H1 (cell line): Measurements from ENCODE around the gene GMIP. TPM values are rescaled to one million over a fixed set of nuclear protein-coding genes. Genes with fewer than 3 reads are reported as not detected.

Experiments used
- CTCF ChIA-PET: fragments of 300-600 bp; sonication (Branson Sonifier 250); formaldehyde crosslinking; loops from one replicate; lab custom pipeline; 2021; ENCODE audit not compliant: partially characterized antibody; lab: Charles Lee
- POLR2A ChIA-PET: fragments of 300-600 bp; sonication (Branson Sonifier 250); formaldehyde crosslinking; loops from one replicate; lab custom pipeline; 2021; ENCODE audit warnings: inconsistent platforms; ENCODE audit not compliant: partially characterized antibody; lab: Charles Lee
- DNase-seq, 2 experiments: peaks; one replicate each; pipeline versions ENCODE4 v3.0.0 to v3.0.0-alpha.2; 2010 to 2022; ENCODE audit warnings: low spot score in 2 of 2, low read depth in 1 of 2, mixed read lengths in 1 of 2
- FAIRE-seq: peaks from 2 replicates; lab custom pipeline; 2011; peaks lifted over from hg19 to GRCh38; lab: Jason Lieb, UNC
- H2AFZ ChIP-seq: 2 replicates; pipeline ENCODE4 v1.8.1; 2012; ENCODE audit warnings: low read length, inconsistent platforms
- H2AK5ac ChIP-seq: 2 replicates; pipeline ENCODE4 v1.6.1; 2013; ENCODE audit warnings: low read depth, low read length
- H2BK120ac ChIP-seq: replicated peaks from 2 replicates; pipeline ENCODE3; 2013; ENCODE audit warnings: low read depth, low read length, inconsistent platforms
- H2BK12ac ChIP-seq: 2 replicates; pipeline ENCODE4 v1.6.1; 2013; ENCODE audit warnings: low read depth, low read length
- H2BK15ac ChIP-seq: 2 replicates; pipeline ENCODE4 v1.6.1; 2013; ENCODE audit warnings: low read length
- H2BK20ac ChIP-seq: 2 replicates; pipeline ENCODE4 v1.6.1; 2013; ENCODE audit warnings: low read length
- H2BK5ac ChIP-seq: 2 replicates; pipeline ENCODE4 v1.6.1; 2013; ENCODE audit warnings: low read depth, low read length
- H3K14ac ChIP-seq: 2 replicates; pipeline ENCODE4 v1.6.1; 2013; ENCODE audit warnings: inconsistent platforms; ENCODE audit not compliant: insufficient read length
- H3K18ac ChIP-seq: 2 replicates; pipeline ENCODE4 v1.6.1; 2013; ENCODE audit warnings: low read length; ENCODE audit errors: extremely low read depth
- H3K23ac ChIP-seq: 2 replicates; pipeline ENCODE4 v1.6.1; 2013; ENCODE audit warnings: inconsistent platforms; ENCODE audit not compliant: insufficient read length
- H3K23me2 ChIP-seq: 2 replicates; pipeline ENCODE4 v1.6.1; 2013; ENCODE audit warnings: low read depth, low read length
- H3K27ac ChIP-seq: 2 replicates; pipeline ENCODE4 v1.6.1; 2011; ENCODE audit warnings: low read depth, low read length, inconsistent platforms
- H3K27me3 ChIP-seq, 4 experiments: replicated peaks in 1 of 4; 1 replicate in 1 of 4; 2 replicates in 3 of 4; pipeline versions ENCODE4 v1.6.1 to v1.8.1; 2011 to 2013; ENCODE audit warnings: low read length in 3 of 4, mild to moderate bottlenecking in 3 of 4, inconsistent platforms in 2 of 4, mixed read lengths in 2 of 4, moderate library complexity in 1 of 4; ENCODE audit not compliant: control insufficient read depth in 3 of 4, insufficient read depth in 3 of 4; ENCODE audit errors: extremely low read depth in 1 of 4
- H3K36me3 ChIP-seq, 4 experiments: 2 replicates each; pipeline versions ENCODE4 v1.6.1 to v1.8.1; 2011 to 2013; ENCODE audit warnings: mild to moderate bottlenecking in 4 of 4, low read length in 3 of 4, moderate library complexity in 2 of 4, control low read depth in 1 of 4, inconsistent platforms in 1 of 4; ENCODE audit not compliant: insufficient read depth in 4 of 4, control insufficient read depth in 2 of 4
- H3K4ac ChIP-seq: replicated peaks from 2 replicates; pipeline ENCODE3; 2013; ENCODE audit warnings: low read length, low read depth, mixed read lengths, inconsistent platforms; ENCODE audit not compliant: insufficient read length
- H3K4me1 ChIP-seq, 4 experiments: replicated peaks in 1 of 4; 1 replicate in 1 of 4; 2 replicates in 3 of 4; pipeline versions ENCODE4 v1.6.1 to v1.8.1; 2011 to 2013; ENCODE audit warnings: low read length in 3 of 4, inconsistent platforms in 2 of 4, mixed read lengths in 1 of 4; ENCODE audit not compliant: insufficient read depth in 4 of 4, control insufficient read depth in 3 of 4
- H3K4me2 ChIP-seq, 2 experiments: 2 replicates each; pipeline versions ENCODE4 v1.6.1 to v1.8.1; 2011 to 2013; ENCODE audit warnings: low read depth in 2 of 2, low read length in 2 of 2, control low read depth in 1 of 2, inconsistent platforms in 1 of 2, mild to moderate bottlenecking in 1 of 2; ENCODE audit not compliant: insufficient read depth in 1 of 2
- H3K4me3 ChIP-seq, 4 experiments: fragments of 200-600, 300-600 bp in 1 of 4; sonication (generic), shearing (Covaris generic), sonication (Bioruptor Twin) in 1 of 4; 2 replicates each; pipeline versions ENCODE4 v1.5.1 to v1.8.1; 2011 to 2016; ENCODE audit warnings: low read length in 4 of 4, low read depth in 3 of 4, control low read depth in 2 of 4, inconsistent platforms in 2 of 4, mild to moderate bottlenecking in 2 of 4, mixed read lengths in 1 of 4, moderate library complexity in 1 of 4; ENCODE audit not compliant: insufficient read depth in 2 of 4; ENCODE audit errors: extremely low read depth in 1 of 4
- H3K56ac ChIP-seq: replicated peaks from 2 replicates; pipeline ENCODE3; 2013; ENCODE audit warnings: low read depth, mild to moderate bottlenecking, mixed read lengths, low read length, inconsistent platforms; ENCODE audit not compliant: insufficient read length
- H3K79me1 ChIP-seq: 2 replicates; pipeline ENCODE4 v1.6.1; 2013; ENCODE audit warnings: low read depth, low read length, control low read depth
- H3K79me2 ChIP-seq, 2 experiments: 2 replicates each; pipeline versions ENCODE4 v1.6.1 to v1.8.1; 2012 to 2013; ENCODE audit warnings: low read length in 2 of 2, mild to moderate bottlenecking in 2 of 2, inconsistent platforms in 1 of 2; ENCODE audit not compliant: insufficient read depth in 2 of 2, control insufficient read depth in 1 of 2
- H3K9ac ChIP-seq, 4 experiments: replicated peaks in 1 of 4; 1 replicate in 1 of 4; 2 replicates in 3 of 4; pipeline versions ENCODE4 v1.6.1 to v1.8.1; 2011 to 2013; ENCODE audit warnings: low read depth in 3 of 4, low read length in 3 of 4, control low read depth in 2 of 4, mild to moderate bottlenecking in 2 of 4, moderate library complexity in 2 of 4, inconsistent platforms in 1 of 4; ENCODE audit errors: extremely low read depth in 1 of 4
- H3K9me3 ChIP-seq, 2 experiments: 2 replicates each; pipeline versions ENCODE4 v1.6.1 to v1.8.1; 2012 to 2013; ENCODE audit warnings: mild to moderate bottlenecking in 2 of 2, moderate library complexity in 2 of 2, control low read depth in 1 of 2, inconsistent platforms in 1 of 2, low read depth in 1 of 2, low read length in 1 of 2, mixed read lengths in 1 of 2; ENCODE audit not compliant: insufficient read depth in 2 of 2
- H4K20me1 ChIP-seq, 2 experiments: replicated peaks in 1 of 2; 2 replicates each; pipeline versions ENCODE3 to v1.8.1; 2011 to 2013; ENCODE audit warnings: inconsistent platforms in 2 of 2, low read length in 2 of 2, mild to moderate bottlenecking in 1 of 2; ENCODE audit not compliant: insufficient read depth in 2 of 2, control insufficient read depth in 1 of 2
- H4K5ac ChIP-seq: 2 replicates; pipeline ENCODE4 v1.6.1; 2013; ENCODE audit warnings: low read length, low read depth, mixed read lengths, inconsistent platforms; ENCODE audit not compliant: insufficient read length
- H4K8ac ChIP-seq: 2 replicates; pipeline ENCODE4 v1.8.0; 2013; ENCODE audit warnings: mild to moderate bottlenecking, moderate library complexity, low read length, inconsistent platforms; ENCODE audit not compliant: insufficient read depth; ENCODE audit errors: extremely low read depth
- H4K91ac ChIP-seq: replicated peaks from 2 replicates; pipeline ENCODE3; 2013; ENCODE audit warnings: low read length, mixed read lengths, inconsistent platforms; ENCODE audit not compliant: insufficient read length
- JUND ChIP-seq: IDR thresholded peaks from 2 replicates; pipeline ENCODE4 v1.6.1; 2011; ENCODE audit warnings: mild to moderate bottlenecking, improper control_type of control experiment, low read length
- KDM1A ChIP-seq: fragments of 200-600, 300-600 bp; sonication (generic); IDR thresholded peaks from 2 replicates; pipeline ENCODE4 v1.7.1; 2016; ENCODE audit warnings: mild to moderate bottlenecking, low read length, borderline replicate concordance
- WGBS, 2 experiments: shearing (Covaris generic) in 1 of 2; methylation state at CpG; one replicate each; pipeline versions ENCODE4 v1.1.6 to v1.1.7; 2013 to 2015; ENCODE audit warnings: low lambda C conversion rate in 2 of 2, mixed read lengths in 2 of 2, inconsistent platforms in 1 of 2, low coverage in 1 of 2, missing lambda C conversion rate in 1 of 2; ENCODE audit not compliant: insufficient replicate concordance in 2 of 2, insufficient coverage in 1 of 2, insufficient read length in 1 of 2; ENCODE audit errors: extremely low coverage in 1 of 2, missing lambda C conversion rate in 1 of 2; 5-methylcytosine and 5-hydroxymethylcytosine counted together
- polyA plus RNA-seq, 7 experiments: library from polyadenylated mRNA; depleted of rRNA in 3 of 7; stranded (reverse) in 5 of 7; unstranded in 2 of 7; fragments of >200 nt in 5 of 7; fragments of 200-250 nt in 2 of 7; gene quantifications; 1 replicate in 5 of 7; 2 replicates in 1 of 7; 4 replicates in 1 of 7; pipeline versions ENCODE4 v1.2.1 to v1.2.3, GENCODE V29; 2011 to 2013; ENCODE audit warnings: missing spikeins in 2 of 7, mixed read lengths in 2 of 7
- total RNA-seq: library from RNA; stranded (reverse); fragmentation: NEBNext Ultra II Directional; extraction: Animal tissue kit (Norgen Biotek cat#: 25700); gene quantifications from 2 replicates; pipeline ENCODE4 v1.2.1, GENCODE V29; 2021

Gene GMIP
- total and polyA plus RNA-seq, 2 of the 8 experiments (the other 6 are each of a cell fraction or from before 2014, with no cell fraction given) = 5.7 to 18.1 TPM

- Histone ChIP-seq H3K79me1 (no peaks in the 10 kb centered on the region), H4K20me1 (peaks cover 0 to 2% of the 10 kb centered on the region in 2 experiments), H3K56ac (no peak overlapping the region), H3K79me2 (no peaks in the 10 kb centered on the region), H2AK5ac (no peak overlapping the region), H2BK5ac (no peak overlapping the region), H2BK12ac (no peak overlapping the region), H3K4me2 (no peak overlapping the region), H2BK120ac (no peak overlapping the region), H3K4ac (no peak overlapping the region), H2BK15ac (no peak overlapping the region), H3K4me3 (no peak overlapping the region), H3K27me3 (peaks cover 0 to 5% (median 3%) of the 10 kb centered on the region in 4 experiments; a peak in 6 of 7 replicates), H2BK20ac (no peak overlapping the region), H3K9ac (no peak overlapping the region), H3K14ac (no peak overlapping the region), H3K4me1 (0 out of 7 replicates have a peak, but pooled peaks cover 0 to 3% (median under 1%) of the 10 kb centered on the region in 4 experiments), H3K36me3 (no peaks in the 10 kb centered on the region), H2AFZ (no peak overlapping the region), H4K91ac (no peak overlapping the region), H3K18ac (no peak overlapping the region), H3K9me3 (no peaks in the 10 kb centered on the region), H4K8ac (no peak overlapping the region), H3K27ac (no peak overlapping the region), H3K23ac (no peak overlapping the region), H3K23me2 (peaks cover 7% of the 10 kb centered on the region; the same call in 1 of the 2 replicates), H4K5ac (no peak overlapping the region)
- DNase-seq (no peak), FAIRE-seq (no peak)
- whole genome bisulfite sequencing, 2 experiments = 95% methylated on average over 2 of the region's 3 CpGs; no CpG with 5 or more reads in 1 of the 2 experiments
- CTCF ChIA-PET = interaction anchor here (0.7 to 1.7 kb wide), 3 partner anchors 60 to 117 kb away, joined by 3 to 4 read pairs (median 4); no protein-coding TSS in a partner anchor
- TF ChIP-seq KDM1A = no peak
- no peak for TF ChIP-seq JUND
- POLR2A ChIA-PET = no interaction called here
Observed at GRCh38 chr19:19615086-19615485, 28.4 kb downstream of the GMIP start.
